ENCODE results near the gene CNTNAP2. TPM values are rescaled to one million over a fixed set of nuclear protein-coding genes. Genes with fewer than 3 reads are reported as not detected.

Gene CNTNAP2
- total and polyA plus RNA-seq, 2 of the 4 experiments (the other 2 are of a cell fraction) = not detected

DNA sequence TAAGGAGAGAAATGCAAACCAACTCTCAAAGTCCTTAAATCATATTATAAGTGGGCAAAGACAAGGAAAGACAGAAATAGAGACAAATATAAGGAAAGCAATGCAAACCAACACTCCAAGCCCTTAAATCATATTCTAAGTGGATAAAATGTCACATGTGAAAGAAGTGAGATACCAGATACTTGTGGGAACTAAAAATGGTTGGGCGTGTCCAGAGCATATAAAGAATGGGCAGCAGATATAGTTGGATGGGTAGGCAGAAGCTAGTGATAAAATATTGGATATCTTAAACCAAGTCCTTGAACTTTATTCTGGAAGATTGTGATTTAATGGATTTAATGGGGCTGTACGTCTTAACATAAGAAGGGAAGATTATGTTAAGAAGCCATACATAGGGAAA lies 1408.7 kb downstream of the CNTNAP2 start:
- Histone ChIP-seq H2AFZ (replicated peaks; ENCODE audit: low read length, poor library complexity) (no peak overlapping the region), H3K27ac (ENCODE audit: insufficient read depth, low read length) (no peak overlapping the region), H3K18ac (ENCODE audit: low read depth, low read length) (no peak overlapping the region), H3K23ac (ENCODE audit: low read depth, low read length) (no peak overlapping the region), H2AK9ac (replicated peaks; ENCODE audit: low read depth, low read length, poor library complexity) (no peak overlapping the region), H3K9me3 (ENCODE audit: control insufficient read depth, insufficient read depth, low read length) (no peaks in the 10 kb centered on the region), H3K4me1 (ENCODE audit: control insufficient read depth, insufficient read depth, low read length) (no peaks in the 10 kb centered on the region), H2BK20ac (ENCODE audit: low read depth, low read length) (no peak overlapping the region), H4K20me1 (ENCODE audit: insufficient read depth, low read length) (no peaks in the 10 kb centered on the region), H3K56ac (ENCODE audit: extremely low read depth, insufficient read depth, low read length) (no peak overlapping the region), H4K8ac (ENCODE audit: low read depth in 2 of 2, low read length in 2 of 2) (no peak overlapping the region), H3K4ac (ENCODE audit: low read depth, low read length) (no peak overlapping the region), H3K9ac (ENCODE audit: low read depth, low read length) (no peak overlapping the region), H4K91ac (ENCODE audit: insufficient read depth, low read depth, low read length) (no peak overlapping the region), H4K5ac (ENCODE audit: low read depth, low read length) (no peak overlapping the region), H3K9me1 (ENCODE audit: insufficient read depth, low read length) (no peaks in the 10 kb centered on the region), H3K4me2 (ENCODE audit: low read depth, low read length) (no peak overlapping the region), H2AK5ac (ENCODE audit: low read depth, low read length) (no peak overlapping the region), H2BK5ac (ENCODE audit: low read depth, low read length, poor library complexity, severe bottlenecking) (no peak overlapping the region), H2BK15ac (ENCODE audit: low read depth, low read length) (no peak overlapping the region), H3K79me1 (ENCODE audit: low read depth in 1 of 2, low read length in 2 of 2) (no peaks in the 10 kb centered on the region), H2BK120ac (ENCODE audit: low read depth, low read length) (no peak overlapping the region), H3K14ac (replicated peaks; ENCODE audit: low read depth, low read length) (no peak overlapping the region), H3K4me3 (ENCODE audit: insufficient read depth, low read depth, low read length) (no peak overlapping the region), H3K27me3 (ENCODE audit: control insufficient read depth, insufficient read depth, low read length) (no peaks in the 10 kb centered on the region), H3K36me3 (ENCODE audit: control insufficient read depth, insufficient read depth, low read length) (no peaks in the 10 kb centered on the region)
- ChIA-PET POLR2A (ENCODE audit: unreplicated experiment) (no interaction called here), CTCF (no interaction called here)
- dilution Hi-C loops (cut with HindIII; ENCODE audit: low sequenced_read_pairs, unreplicated experiment) (no loop called here), in situ Hi-C loops (cut with MboI; ENCODE audit: low sequenced_read_pairs) (no loop called here), intact Hi-C loops (cut with micrococcal nuclease) (no loop called here)
- WGBS, 2 experiments (ENCODE audit: extremely low coverage in 2 of 2, insufficient read length in 1 of 2) = no CpG with 5 or more reads among the region's 2 CpGs
- no peak for DNase-seq
- ATAC-seq (ENCODE audit: low read depth) = no peak
- no peak for TF ChIP-seq BHLHE40 (IDR thresholded peaks at IDR 0.05; ENCODE audit: low read depth, low read length)
- TF ChIP-seq CEBPB (IDR thresholded peaks at IDR 0.05; ENCODE audit: low read depth, low read length) = no peak
- TF ChIP-seq RAD21 (IDR thresholded peaks at IDR 0.05; ENCODE audit: low read length) = no peak
- no peak for TF ChIP-seq RFX5 (IDR thresholded peaks at IDR 0.05; ENCODE audit: low read depth, low read length)
- TF ChIP-seq FOS (IDR thresholded peaks at IDR 0.05; ENCODE audit: low read depth, low read length) = no peak
- no peak for TF ChIP-seq CHD1 (IDR thresholded peaks at IDR 0.05; ENCODE audit: low read depth, low read length)
- BruUV-seq (replicated peaks) = no TSS peak
